A549 (cell line): ENCODE measurements around the gene ZNF860. TPM values are rescaled to one million over a fixed set of nuclear protein-coding genes. Genes with fewer than 3 reads are reported as not detected.

Experiments used
- ATAC-seq, 2 experiments: fragments of 200-7000 bp in 1 of 2; fragments of >200 bp in 1 of 2; cut with Nextera tagmentation in 1 of 2; cut with Tn5 transposase in 1 of 2; 3 replicates each; pipeline versions ENCODE4 v1.8.0 to v1.9.1; 2018 to 2020; ENCODE audit warnings: mild to moderate bottlenecking in 1 of 2, moderate library complexity in 1 of 2
- CTCF ChIA-PET: fragments of 300-600 bp; sonication (Branson Sonifier 250); formaldehyde crosslinking; extraction: SDS; loops from one replicate; lab custom pipeline; 2021; ENCODE audit warnings: antibody characterized with exemption, inconsistent platforms; lab: Yijun Ruan, JAX
- POLR2A ChIA-PET: fragments of 350-600 bp; formaldehyde crosslinking; extraction: SDS; loops from one replicate; lab custom pipeline; 2021; ENCODE audit warnings: antibody characterized with exemption, inconsistent platforms; lab: Yijun Ruan, JAX
- DNase-seq, 2 experiments: peaks; one replicate each; pipeline versions ENCODE4 v3.0.0 to v3.0.0-alpha.2; 2011 to 2016; ENCODE audit warnings: low read depth in 1 of 2, low spot score in 1 of 2
- FAIRE-seq: peaks from 2 replicates; lab custom pipeline; 2011; peaks lifted over from hg19 to GRCh38; lab: Jason Lieb, UNC
- H3K27ac ChIP-seq, 2 experiments: fragments of >200 bp; sonication (Bioruptor Twin); formaldehyde crosslinking; 3 replicates each; pipeline ENCODE4 v1.5.1; 2016 to 2017
- H3K4me1 ChIP-seq: fragments of >200 bp; sonication (Bioruptor Twin); formaldehyde crosslinking; 3 replicates; pipeline ENCODE4 v1.6.1; 2016
- H3K4me2 ChIP-seq: fragments of >200 bp; sonication (Bioruptor Twin); formaldehyde crosslinking; 3 replicates; pipeline ENCODE4 v1.6.1; 2016
- H3K4me3 ChIP-seq: fragments of >200 bp; sonication (Bioruptor Twin); formaldehyde crosslinking; 3 replicates; pipeline ENCODE4 v1.5.1; 2016
- H3K9me3 ChIP-seq: fragments of >200 bp; sonication (Bioruptor Twin); formaldehyde crosslinking; 3 replicates; pipeline ENCODE4 v1.6.1; 2016
- CBX8 ChIP-seq: fragments of 200-600 bp; sonication (generic); IDR thresholded peaks from 2 replicates; pipeline ENCODE4 v1.6.1; 2016
- FOSB ChIP-seq: fragments of 250-450 bp; sonication (Bioruptor Pico); IDR thresholded peaks from 2 replicates; pipeline ENCODE4 v1.5.0; 2020; ENCODE audit warnings: mild to moderate bottlenecking, moderate library complexity
- HDAC2 ChIP-seq: fragments of 200-600 bp; sonication (generic); IDR thresholded peaks from 2 replicates; pipeline ENCODE4 v1.6.1; 2016
- HOXA7 ChIP-seq: fragments of 250-450 bp; sonication (Bioruptor Pico); IDR thresholded peaks from 2 replicates; pipeline ENCODE4 v1.5.0; 2020; ENCODE audit warnings: mild to moderate bottlenecking, moderate library complexity
- NR3C1 ChIP-seq: fragments of >200 bp; sonication (Bioruptor Twin); formaldehyde crosslinking; IDR thresholded peaks from 3 replicates; pipeline ENCODE4 v1.6.1; 2017
- PHF8 ChIP-seq: fragments of 200-600 bp; sonication (generic); IDR thresholded peaks from 2 replicates; pipeline ENCODE4 v1.6.1; 2016; ENCODE audit warnings: low read depth, mild to moderate bottlenecking, antibody characterized with exemption, moderate library complexity, borderline replicate concordance
- WGBS: methylation state at CpG from one replicate; pipeline ENCODE4 v1.1.6; 2017; ENCODE audit errors: missing lambda C conversion rate; 5-methylcytosine and 5-hydroxymethylcytosine counted together
- polyA plus RNA-seq, 4 experiments: library from polyadenylated mRNA; depleted of rRNA in 3 of 4; stranded (reverse); fragments of >200 nt; fragmentation: RNase III in 1 of 4; extraction: RNeasy Plus Mini Kit Qiagen cat#74134 plus additional on column Dnase treatment in 1 of 4; gene quantifications; 2 replicates in 3 of 4; 3 replicates in 1 of 4; pipeline ENCODE4 v1.2.3, GENCODE V29; 2011 to 2017
- small RNA-seq, 6 experiments: library from RNA; depleted of rRNA; stranded (forward); fragments of <200 nt; gene quantifications; one replicate each; pipeline ENCODE3, GENCODE V24; 2012
- TF ChIP-seq, protein P1 (sequence below): IDR thresholded peaks from 2 replicates; pipeline ENCODE4 v1.6.1; 2012; ENCODE audit warnings: low read depth, borderline replicate concordance
- TF ChIP-seq, protein P2 (sequence below): fragments of 200-600 bp; sonication (generic); IDR thresholded peaks from 2 replicates; pipeline ENCODE4 v1.6.1; 2016; ENCODE audit warnings: antibody characterized with exemption, mild to moderate bottlenecking, moderate library complexity

ZNF860 gene
- polyA plus RNA-seq, 2 of the 4 experiments (the other 2 are of a cell fraction), result 1.3 to 2.4 TPM

DNA sequence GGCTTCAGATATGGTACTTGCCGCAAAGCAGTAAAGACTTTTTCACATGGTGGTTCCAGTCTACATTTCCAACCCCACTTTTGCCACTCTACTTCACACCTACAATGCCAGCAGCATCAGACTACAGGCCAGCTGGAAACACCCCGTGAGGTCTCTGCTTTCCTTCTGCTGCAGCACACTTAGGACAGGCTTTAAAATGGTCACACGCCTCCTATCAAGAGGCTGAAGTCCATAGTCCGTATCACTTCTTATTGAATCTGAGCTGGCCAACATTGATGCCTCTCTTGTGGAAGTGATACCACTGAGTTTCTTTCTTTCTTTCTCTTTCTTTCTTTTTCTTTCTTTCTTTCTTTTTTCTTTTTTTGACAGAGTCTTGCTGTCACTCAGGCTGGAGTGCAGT is 59.8 kb downstream of the ZNF860 start:
- TF ChIP-seq HDAC2 (no peak), CBX8 (no peak), NR3C1 (no peak), PHF8 (no peak), FOSB (CRISPR knock-in tag) (no peak), HOXA7 (no peak)
- TF ChIP-seq, protein P1, sequence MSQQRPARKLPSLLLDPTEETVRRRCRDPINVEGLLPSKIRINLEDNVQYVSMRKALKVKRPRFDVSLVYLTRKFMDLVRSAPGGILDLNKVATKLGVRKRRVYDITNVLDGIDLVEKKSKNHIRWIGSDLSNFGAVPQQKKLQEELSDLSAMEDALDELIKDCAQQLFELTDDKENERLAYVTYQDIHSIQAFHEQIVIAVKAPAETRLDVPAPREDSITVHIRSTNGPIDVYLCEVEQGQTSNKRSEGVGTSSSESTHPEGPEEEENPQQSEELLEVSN, result no peak
- TF ChIP-seq, protein P2, sequence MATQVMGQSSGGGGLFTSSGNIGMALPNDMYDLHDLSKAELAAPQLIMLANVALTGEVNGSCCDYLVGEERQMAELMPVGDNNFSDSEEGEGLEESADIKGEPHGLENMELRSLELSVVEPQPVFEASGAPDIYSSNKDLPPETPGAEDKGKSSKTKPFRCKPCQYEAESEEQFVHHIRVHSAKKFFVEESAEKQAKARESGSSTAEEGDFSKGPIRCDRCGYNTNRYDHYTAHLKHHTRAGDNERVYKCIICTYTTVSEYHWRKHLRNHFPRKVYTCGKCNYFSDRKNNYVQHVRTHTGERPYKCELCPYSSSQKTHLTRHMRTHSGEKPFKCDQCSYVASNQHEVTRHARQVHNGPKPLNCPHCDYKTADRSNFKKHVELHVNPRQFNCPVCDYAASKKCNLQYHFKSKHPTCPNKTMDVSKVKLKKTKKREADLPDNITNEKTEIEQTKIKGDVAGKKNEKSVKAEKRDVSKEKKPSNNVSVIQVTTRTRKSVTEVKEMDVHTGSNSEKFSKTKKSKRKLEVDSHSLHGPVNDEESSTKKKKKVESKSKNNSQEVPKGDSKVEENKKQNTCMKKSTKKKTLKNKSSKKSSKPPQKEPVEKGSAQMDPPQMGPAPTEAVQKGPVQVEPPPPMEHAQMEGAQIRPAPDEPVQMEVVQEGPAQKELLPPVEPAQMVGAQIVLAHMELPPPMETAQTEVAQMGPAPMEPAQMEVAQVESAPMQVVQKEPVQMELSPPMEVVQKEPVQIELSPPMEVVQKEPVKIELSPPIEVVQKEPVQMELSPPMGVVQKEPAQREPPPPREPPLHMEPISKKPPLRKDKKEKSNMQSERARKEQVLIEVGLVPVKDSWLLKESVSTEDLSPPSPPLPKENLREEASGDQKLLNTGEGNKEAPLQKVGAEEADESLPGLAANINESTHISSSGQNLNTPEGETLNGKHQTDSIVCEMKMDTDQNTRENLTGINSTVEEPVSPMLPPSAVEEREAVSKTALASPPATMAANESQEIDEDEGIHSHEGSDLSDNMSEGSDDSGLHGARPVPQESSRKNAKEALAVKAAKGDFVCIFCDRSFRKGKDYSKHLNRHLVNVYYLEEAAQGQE, result no peak
- Histone ChIP-seq H3K4me1 (peaks cover 20% of the 10 kb centered on the region), H3K9me3 (no peaks in the 10 kb centered on the region), H3K27ac (no peak overlapping the region), H3K4me3 (no peak overlapping the region), H3K4me2 (no peak overlapping the region)
- ATAC-seq, result no peak
- DNase-seq, result no peak
- no peak for FAIRE-seq
- 82% methylated on average over 4 of the region's 4 CpGs for WGBS
- ChIA-PET POLR2A (no interaction called here), CTCF (interaction anchor here (0.9 to 2.4 kb wide), 4 partner anchors 22 to 135 kb away, joined by 3 to 10 read pairs (median 4); no protein-coding TSS in a partner anchor)

Small RNA genes lying within 50 kb of the gene (small RNA-seq; reads per million reads assigned to genes)
- gene RF00402, result 0 reads per million in 6 experiments

Other genes with a start within 250 kb of the ZNF860 start
- gene OSBPL10, start 488 bp upstream of the ZNF860 start, polyA plus RNA-seq (2011; rRNA removed), result 17.0 and 20.2 TPM in 2 replicates
- gene OSBPL10, start 488 bp upstream of the ZNF860 start, polyA plus RNA-seq (2017; fragmentation: RNase III; extraction: RNeasy Plus Mini Kit Qiagen cat#74134 plus additional on column Dnase treatment), result 8.8 to 9.7 TPM (median 9.2 TPM) in 3 replicates
- gene GPD1L, start 124.9 kb downstream of the ZNF860 start, polyA plus RNA-seq (2011; rRNA removed), result 30.6 and 31.0 TPM in 2 replicates
- gene GPD1L, start 124.9 kb downstream of the ZNF860 start, polyA plus RNA-seq (2017; fragmentation: RNase III; extraction: RNeasy Plus Mini Kit Qiagen cat#74134 plus additional on column Dnase treatment), result 13.3 to 15.6 TPM (median 13.6 TPM) in 3 replicates